Bronchial epithelial cell (primary cell): ENCODE measurements around the gene CIROP. TPM values are rescaled to one million over a fixed set of nuclear protein-coding genes. Genes with fewer than 3 reads are reported as not detected.

Experiments
- DNase-seq: peaks from one replicate; pipeline ENCODE4 v3.0.0-alpha.2; 2010; ENCODE audit warnings: low read depth
- FAIRE-seq: peaks from 2 replicates; lab custom pipeline; 2011; peaks lifted over from hg19 to GRCh38; lab: Jason Lieb, UNC
- H3K27me3 ChIP-seq: 2 replicates; pipeline ENCODE4 v1.5.1; 2011; ENCODE audit warnings: low read length; ENCODE audit not compliant: control insufficient read depth, insufficient read depth
- H3K36me3 ChIP-seq: 2 replicates; pipeline ENCODE4 v1.5.1; 2011; ENCODE audit warnings: low read length; ENCODE audit not compliant: control insufficient read depth, insufficient read depth
- H3K4me3 ChIP-seq: 2 replicates; pipeline ENCODE4 v1.5.1; 2011; ENCODE audit warnings: mild to moderate bottlenecking, low read depth, low read length, control low read depth
- total RNA-seq: library from RNA; depleted of rRNA; stranded (reverse); fragments of >200 nt; gene quantifications from 2 replicates; pipeline ENCODE4 v1.2.1, GENCODE V29; 2014
- TF ChIP-seq, protein P1 (sequence below): IDR thresholded peaks from 2 replicates; pipeline ENCODE4 v1.5.1; 2011; ENCODE audit warnings: mild to moderate bottlenecking, moderate library complexity, low read length, control low read depth, inconsistent platforms; ENCODE audit not compliant: insufficient read depth, severe bottlenecking

The CIROP gene
- total RNA-seq, 1 donor from 2014 or later: not detected

GRCh38 chr14:23102801-23103200 is 2.0 kb downstream of the CIROP start:
- TF ChIP-seq, protein P1, sequence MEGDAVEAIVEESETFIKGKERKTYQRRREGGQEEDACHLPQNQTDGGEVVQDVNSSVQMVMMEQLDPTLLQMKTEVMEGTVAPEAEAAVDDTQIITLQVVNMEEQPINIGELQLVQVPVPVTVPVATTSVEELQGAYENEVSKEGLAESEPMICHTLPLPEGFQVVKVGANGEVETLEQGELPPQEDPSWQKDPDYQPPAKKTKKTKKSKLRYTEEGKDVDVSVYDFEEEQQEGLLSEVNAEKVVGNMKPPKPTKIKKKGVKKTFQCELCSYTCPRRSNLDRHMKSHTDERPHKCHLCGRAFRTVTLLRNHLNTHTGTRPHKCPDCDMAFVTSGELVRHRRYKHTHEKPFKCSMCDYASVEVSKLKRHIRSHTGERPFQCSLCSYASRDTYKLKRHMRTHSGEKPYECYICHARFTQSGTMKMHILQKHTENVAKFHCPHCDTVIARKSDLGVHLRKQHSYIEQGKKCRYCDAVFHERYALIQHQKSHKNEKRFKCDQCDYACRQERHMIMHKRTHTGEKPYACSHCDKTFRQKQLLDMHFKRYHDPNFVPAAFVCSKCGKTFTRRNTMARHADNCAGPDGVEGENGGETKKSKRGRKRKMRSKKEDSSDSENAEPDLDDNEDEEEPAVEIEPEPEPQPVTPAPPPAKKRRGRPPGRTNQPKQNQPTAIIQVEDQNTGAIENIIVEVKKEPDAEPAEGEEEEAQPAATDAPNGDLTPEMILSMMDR: no peak
- DNase-seq: no peak
- Histone ChIP-seq H3K4me3 (no peak overlapping the region), H3K36me3 (peaks cover under 1% of the 10 kb centered on the region), H3K27me3 (no peaks in the 10 kb centered on the region)
- FAIRE-seq: no peak

- no peak for DNase-seq
- no peak overlapping the region for H3K4me3 ChIP-seq
- H3K36me3 ChIP-seq: peaks cover 4% of the 10 kb centered on the region
- TF ChIP-seq, protein P1: no peak
- H3K27me3 ChIP-seq: no peaks in the 10 kb centered on the region
- FAIRE-seq: no peak
These were observed 2.7 kb downstream of the CIROP start for GRCh38 chr14:23101986-23102625.

GRCh38 chr14:23101213-23101970 is 3.4 kb downstream of the CIROP start:
- Histone ChIP-seq H3K4me3 (no peak overlapping the region), H3K36me3 (peaks cover 4% of the 10 kb centered on the region), H3K27me3 (no peaks in the 10 kb centered on the region)
- TF ChIP-seq, protein P1: no peak
- FAIRE-seq (no peak), DNase-seq (no peak)

DNA sequence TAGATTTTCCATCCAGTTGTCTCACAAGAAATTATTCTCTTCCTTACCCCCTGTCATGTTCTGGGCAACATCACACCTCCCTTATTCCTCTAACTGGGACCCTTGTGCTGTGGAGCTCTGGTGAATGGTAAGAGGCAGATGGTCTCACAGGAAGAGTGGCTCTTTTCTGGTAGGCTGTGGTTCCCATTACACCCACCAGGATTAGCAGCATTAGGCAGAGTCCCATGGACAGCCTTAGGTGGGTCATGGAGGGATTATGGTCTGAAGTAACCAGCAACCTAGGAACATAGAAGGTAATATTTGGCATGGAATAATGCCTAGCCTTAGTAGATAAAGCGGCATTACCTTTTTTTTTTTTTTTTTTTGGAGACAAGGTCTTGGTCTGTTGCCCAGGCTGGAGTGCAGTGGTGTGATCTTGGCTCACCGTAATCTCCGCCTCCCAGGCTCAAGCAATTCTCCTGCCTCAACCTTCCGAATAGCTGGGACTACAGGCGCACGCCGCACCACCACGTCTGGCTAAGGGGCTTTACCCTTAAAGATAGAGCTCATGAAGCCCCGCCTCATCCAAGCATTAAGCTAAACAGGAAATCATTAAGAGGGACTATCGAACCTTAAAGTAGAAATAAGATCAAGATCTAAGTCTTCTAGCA is 5.5 kb downstream of the CIROP start:
- no peak for DNase-seq
- no peak overlapping the region for H3K4me3 ChIP-seq
- TF ChIP-seq, protein P1: no peak
- peaks cover 4% of the 10 kb centered on the region for H3K36me3 ChIP-seq
- no peak for FAIRE-seq
- no peaks in the 10 kb centered on the region for H3K27me3 ChIP-seq

- no peak for FAIRE-seq
- H3K36me3 ChIP-seq: peaks cover 5% of the 10 kb centered on the region
- TF ChIP-seq, protein P1: no peak
- no peak overlapping the region for H3K4me3 ChIP-seq
- no peaks in the 10 kb centered on the region for H3K27me3 ChIP-seq
- no peak for DNase-seq
These were observed 7.0 kb downstream of the CIROP start for GRCh38 chr14:23097786-23098185.
